AG10803 (cell line): ENCODE measurements around the gene RMND5B.

ENCODE experiments used
- DNase-seq: peaks from one replicate; pipeline ENCODE4 v3.0.0; 2010; ENCODE audit warnings: low read depth
- H3K4me3 ChIP-seq: 2 replicates; pipeline ENCODE4 v1.5.1; 2011; ENCODE audit warnings: mild to moderate bottlenecking, low read length, control low read depth
- CTCF ChIP-seq: conservative IDR thresholded peaks from 2 replicates; pipeline ENCODE4 v1.5.1; 2011; ENCODE audit warnings: mild to moderate bottlenecking, low read length, control low read depth, inconsistent platforms

The RMND5B gene

GRCh38 chr5:178177569-178177968 lies 46.8 kb downstream of the RMND5B start:
- no peak overlapping the region for H3K4me3 ChIP-seq
- no peak for TF ChIP-seq CTCF
- DNase-seq: no peak

- H3K4me3 ChIP-seq: no peak overlapping the region
- no peak for DNase-seq
Measured at GRCh38 chr5:178180141-178180863, 49.5 kb downstream of the RMND5B start.

GRCh38 chr5:178182158-178182876 lies 51.5 kb downstream of the RMND5B start:
- no peak for TF ChIP-seq CTCF
- H3K4me3 ChIP-seq: no peak overlapping the region
- DNase-seq: no peak

More at GRCh38 chr5:178180141-178180863, 49.5 kb downstream of the RMND5B start:
- no peak for TF ChIP-seq CTCF

GRCh38 chr5:178186427-178186826 lies 55.6 kb downstream of the RMND5B start:
- TF ChIP-seq CTCF: no peak
- DNase-seq: no peak
- H3K4me3 ChIP-seq: no peak overlapping the region

DNA sequence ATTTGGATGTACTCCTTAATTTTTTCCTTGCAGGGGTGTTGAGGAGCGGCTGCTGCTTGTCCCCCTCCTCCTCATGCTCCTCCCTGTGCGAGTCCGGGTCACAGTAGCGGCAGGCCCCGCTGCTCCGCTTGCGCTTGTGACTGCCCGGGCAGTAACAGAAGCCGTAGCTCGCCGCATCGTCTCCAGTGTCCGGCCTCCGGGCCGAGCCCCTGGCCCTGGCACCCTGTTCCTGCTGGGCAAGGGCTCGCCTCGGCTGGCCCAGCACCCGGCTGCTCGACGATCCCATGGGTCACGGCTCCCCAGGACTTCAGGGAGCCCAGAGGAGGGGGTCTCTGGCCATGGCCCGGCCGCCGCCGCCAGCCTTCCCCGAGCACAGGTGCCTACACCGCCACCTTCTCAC lies 56.2 kb downstream of the RMND5B start, which contains the start of gene GMCL2:
Gene GMCL2 (minus strand): TSS at position 358 of the 400 bp plus-strand sequence. CDS start 72 bp downstream, at position 286.
- H3K4me3 ChIP-seq: no peak within 1 kb of the TSS
- no peak for DNase-seq
- no peak for TF ChIP-seq CTCF

GRCh38 chr5:178189433-178189832 lies 58.6 kb downstream of the RMND5B start:
- no peak overlapping the region for H3K4me3 ChIP-seq
- TF ChIP-seq CTCF: no peak
- DNase-seq: no peak

DNA sequence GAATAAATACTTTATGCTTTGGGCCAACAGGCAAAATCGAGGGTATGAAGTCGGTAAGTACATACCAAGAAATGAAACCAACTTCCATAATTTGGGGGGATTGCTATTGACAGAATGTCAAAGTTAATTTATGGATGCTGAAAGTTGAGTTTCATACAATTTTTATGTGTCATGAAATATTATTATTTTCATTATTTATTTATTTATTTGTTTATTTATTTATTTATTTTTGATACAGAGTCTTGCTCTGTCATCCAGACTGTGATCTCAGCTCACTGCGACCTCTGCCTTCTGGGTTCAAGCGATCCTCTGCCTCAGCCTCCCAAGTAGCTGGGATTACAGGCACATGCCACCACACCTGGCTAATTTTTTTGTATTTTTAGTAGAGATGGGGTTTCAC lies 60.8 kb downstream of the RMND5B start:
- no peak for TF ChIP-seq CTCF
- no peak overlapping the region for H3K4me3 ChIP-seq
- no peak for DNase-seq
